Measurements from ENCODE around the gene KLHL24.
"Not testable (repeated sequence)": the region's sequence is repeated elsewhere in the genome, so short reads cannot be mapped to it uniquely, and the experiment has no call there.

Gene KLHL24

DNA sequence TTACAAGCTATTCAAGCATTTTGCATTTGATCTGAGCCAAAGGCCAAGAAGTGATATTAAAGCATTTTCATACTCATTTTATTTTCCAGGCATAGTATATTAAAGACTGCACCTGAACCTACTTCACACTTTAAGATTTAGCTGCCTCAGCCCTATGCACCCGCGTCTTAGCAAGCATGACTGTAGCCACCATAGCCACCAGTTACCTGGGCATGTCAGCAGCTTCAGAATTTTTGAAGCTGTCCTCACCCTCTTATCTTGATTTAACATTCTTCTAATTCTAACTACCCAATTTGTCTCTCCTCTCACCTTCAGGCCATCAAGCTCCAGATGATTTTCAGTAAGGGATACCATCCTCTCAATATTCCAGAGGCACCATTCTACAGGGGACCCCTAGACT lies 40.8 kb upstream of the KLHL24 start:
- no peak for DNase-seq (ENCODE audit: low read depth)
- TF ChIP-seq, protein P1, sequence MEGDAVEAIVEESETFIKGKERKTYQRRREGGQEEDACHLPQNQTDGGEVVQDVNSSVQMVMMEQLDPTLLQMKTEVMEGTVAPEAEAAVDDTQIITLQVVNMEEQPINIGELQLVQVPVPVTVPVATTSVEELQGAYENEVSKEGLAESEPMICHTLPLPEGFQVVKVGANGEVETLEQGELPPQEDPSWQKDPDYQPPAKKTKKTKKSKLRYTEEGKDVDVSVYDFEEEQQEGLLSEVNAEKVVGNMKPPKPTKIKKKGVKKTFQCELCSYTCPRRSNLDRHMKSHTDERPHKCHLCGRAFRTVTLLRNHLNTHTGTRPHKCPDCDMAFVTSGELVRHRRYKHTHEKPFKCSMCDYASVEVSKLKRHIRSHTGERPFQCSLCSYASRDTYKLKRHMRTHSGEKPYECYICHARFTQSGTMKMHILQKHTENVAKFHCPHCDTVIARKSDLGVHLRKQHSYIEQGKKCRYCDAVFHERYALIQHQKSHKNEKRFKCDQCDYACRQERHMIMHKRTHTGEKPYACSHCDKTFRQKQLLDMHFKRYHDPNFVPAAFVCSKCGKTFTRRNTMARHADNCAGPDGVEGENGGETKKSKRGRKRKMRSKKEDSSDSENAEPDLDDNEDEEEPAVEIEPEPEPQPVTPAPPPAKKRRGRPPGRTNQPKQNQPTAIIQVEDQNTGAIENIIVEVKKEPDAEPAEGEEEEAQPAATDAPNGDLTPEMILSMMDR (IDR thresholded peaks at IDR 0.05; ENCODE audit: control insufficient read depth, extremely low read depth, insufficient read depth) = no peak
- no peak overlapping the region for H3K4me3 ChIP-seq (ENCODE audit: low read depth, low read length)

DNA sequence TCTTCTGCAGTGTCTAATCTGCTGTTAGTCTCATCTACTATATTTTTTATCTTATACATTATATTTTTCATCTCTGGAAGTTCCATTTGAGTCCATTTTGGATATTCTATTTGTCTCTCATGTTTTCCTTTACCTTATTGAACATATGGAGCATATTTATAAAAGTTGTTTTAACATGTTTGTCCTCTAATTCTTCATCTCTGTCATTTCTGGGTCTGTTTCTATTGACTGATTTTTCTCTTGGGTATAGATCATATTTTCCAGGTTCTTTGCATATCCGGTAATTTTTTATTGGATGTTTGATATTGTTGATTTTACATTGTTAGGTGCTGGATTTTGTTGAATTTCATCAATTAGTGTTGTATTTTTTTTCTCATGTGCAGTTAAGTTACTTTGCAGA lies 37.5 kb upstream of the KLHL24 start:
- H3K4me3 ChIP-seq (ENCODE audit: low read depth, low read length) = no peak overlapping the region
- TF ChIP-seq, protein P1 (IDR thresholded peaks at IDR 0.05; ENCODE audit: control insufficient read depth, extremely low read depth, insufficient read depth) = no peak
- DNase-seq (ENCODE audit: low read depth) = no peak

DNA sequence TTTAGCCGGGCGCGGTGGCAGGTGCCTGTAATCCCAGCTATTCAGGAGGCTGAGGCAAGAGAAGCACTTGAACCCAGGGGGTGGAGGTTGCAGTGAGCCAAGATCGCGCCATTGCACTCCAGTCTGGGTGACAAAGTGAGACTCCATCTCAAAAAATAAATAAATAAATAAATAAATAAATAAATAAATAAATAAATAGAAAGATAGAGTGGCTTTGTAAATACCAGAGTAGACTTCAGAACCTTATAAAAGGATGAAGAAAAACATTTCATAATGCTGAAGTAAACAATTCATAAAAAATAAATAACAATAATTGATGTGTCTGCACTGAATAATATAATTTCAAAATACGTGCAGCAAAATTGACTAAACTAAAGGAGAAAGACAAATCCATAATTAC lies 24.1 kb upstream of the KLHL24 start:
- not testable (repeated sequence) for H3K4me3 ChIP-seq (ENCODE audit: low read depth, low read length); DNase-seq (ENCODE audit: low read depth)

DNA sequence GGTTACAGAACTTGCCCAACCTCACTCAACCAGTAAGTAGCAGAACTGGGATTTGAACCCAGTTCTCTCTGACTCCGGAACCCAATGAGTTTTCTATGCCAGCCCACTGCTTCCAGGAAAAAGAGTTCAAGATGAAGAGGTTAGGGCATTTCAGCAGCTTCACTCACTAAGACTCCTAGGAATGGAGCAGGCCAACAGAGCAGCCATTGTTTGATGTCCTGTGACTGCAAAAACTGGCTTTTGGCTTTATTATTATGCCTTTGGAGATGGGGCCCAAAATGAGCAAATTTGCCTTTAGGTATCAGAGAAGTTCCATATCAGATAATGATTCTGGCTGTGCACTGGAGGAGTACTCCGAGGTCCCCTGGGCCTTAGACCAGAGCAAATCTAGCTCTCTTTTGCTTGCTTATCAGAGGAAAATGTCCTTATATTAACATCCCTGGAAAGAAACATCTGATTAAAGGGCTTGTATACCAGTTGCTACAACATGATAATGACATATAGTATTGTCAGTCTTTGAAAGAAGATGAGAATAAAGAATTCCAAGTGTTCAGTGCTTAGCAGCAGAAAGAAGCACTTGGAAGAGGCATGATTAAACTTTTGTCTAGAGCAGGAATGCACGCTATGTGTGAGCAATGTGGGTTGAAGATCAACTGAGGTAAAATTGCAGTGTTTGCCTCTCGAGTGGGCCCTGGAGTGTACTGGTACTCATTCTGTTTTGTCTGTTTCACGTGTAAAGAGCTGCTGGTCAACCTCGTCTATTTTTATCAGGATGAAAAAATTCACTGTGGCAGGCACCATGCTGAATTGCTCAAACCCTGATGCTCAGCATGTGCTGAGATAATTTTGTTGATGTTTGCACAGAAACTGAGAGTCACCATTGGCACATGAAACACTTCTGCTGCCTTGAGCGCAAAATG lies 21.8 kb upstream of the KLHL24 start:
- TF ChIP-seq, protein P1 (IDR thresholded peaks at IDR 0.05; ENCODE audit: control insufficient read depth, extremely low read depth, insufficient read depth) = no peak
- no peak for DNase-seq (ENCODE audit: low read depth)

DNA sequence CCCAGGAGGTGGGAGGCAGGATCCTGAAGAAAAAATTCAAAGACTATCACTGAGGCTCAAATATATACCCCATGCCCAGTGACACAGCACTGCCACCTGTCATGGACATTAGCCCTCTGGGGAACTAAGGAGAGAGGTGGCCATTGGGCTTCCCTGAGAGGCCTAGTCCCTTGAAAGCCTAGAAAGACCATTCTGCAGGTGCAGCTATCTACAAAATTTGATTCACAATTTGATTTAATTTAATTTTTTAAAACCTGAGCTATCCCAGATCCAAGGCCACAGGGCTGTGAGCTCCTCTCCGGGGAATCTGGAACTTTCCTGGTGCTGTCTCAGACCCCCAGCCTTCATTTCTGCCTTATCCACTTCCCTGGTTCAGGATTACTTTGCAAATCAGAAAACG lies 16.9 kb upstream of the KLHL24 start:
- no peak for DNase-seq (ENCODE audit: low read depth)
- TF ChIP-seq, protein P1 (IDR thresholded peaks at IDR 0.05; ENCODE audit: control insufficient read depth, extremely low read depth, insufficient read depth) = no peak
- H3K4me3 ChIP-seq (ENCODE audit: low read depth, low read length) = no peak overlapping the region

More for the DNA sequence above, 21.8 kb upstream of the KLHL24 start:
- no peak overlapping the region for H3K4me3 ChIP-seq (ENCODE audit: low read depth, low read length)

DNA sequence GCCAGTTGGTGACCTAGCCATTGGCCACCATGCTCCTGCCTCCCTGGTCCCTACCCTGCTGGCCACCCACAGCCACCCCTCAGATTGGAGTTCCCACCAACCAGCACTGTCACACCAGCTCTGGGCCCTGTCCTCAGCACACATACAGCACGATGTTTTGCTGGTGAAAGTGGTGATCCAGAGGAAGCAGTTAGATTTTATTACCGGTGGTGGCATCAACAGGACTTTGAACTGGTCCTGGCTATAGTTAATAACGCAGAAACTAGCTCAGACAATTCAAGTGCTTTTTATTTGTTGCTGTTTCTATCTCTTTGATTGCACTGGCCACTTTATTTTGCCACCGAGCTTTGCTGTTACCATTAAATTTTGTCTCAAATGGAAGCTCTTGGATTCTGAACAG lies 16.4 kb upstream of the KLHL24 start:
- TF ChIP-seq, protein P1 (IDR thresholded peaks at IDR 0.05; ENCODE audit: control insufficient read depth, extremely low read depth, insufficient read depth) = no peak

DNA sequence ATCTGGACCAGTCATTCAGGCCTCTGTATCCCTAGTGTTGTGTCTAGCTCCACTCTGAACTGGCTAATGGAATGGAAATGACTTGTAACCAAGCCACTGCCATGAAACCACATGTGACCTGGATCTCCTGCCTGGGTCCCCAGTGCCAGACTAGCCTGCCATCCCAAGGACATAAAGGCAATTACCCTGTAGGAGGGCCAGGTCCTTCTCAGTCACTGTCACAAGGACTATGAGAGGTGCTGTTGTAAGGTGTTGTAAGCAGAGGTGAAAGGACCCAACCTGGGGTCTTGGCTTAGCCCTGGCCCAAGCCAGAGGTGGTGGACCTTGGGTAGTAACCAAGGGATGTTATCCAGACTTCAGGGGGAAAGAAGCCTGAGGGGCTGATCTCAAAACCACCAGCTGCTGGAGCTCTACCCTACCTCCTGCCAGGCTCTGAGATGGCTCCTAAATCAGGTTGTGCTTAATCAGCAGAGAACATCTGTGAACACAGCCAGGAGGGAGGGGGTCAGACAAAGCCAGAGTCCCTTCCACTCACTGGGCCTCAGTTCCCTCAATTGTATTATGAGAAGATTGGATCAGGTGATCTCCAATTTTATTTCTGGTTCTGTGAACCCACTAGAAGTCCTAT lies 15.7 kb upstream of the KLHL24 start:
- TF ChIP-seq, protein P1 (IDR thresholded peaks at IDR 0.05; ENCODE audit: control insufficient read depth, extremely low read depth, insufficient read depth) = no peak
- DNase-seq (ENCODE audit: low read depth) = no peak
- no peak overlapping the region for H3K4me3 ChIP-seq (ENCODE audit: low read depth, low read length)

More for the DNA sequence above, 16.4 kb upstream of the KLHL24 start:
- H3K4me3 ChIP-seq (ENCODE audit: low read depth, low read length) = no peak overlapping the region
- no peak for DNase-seq (ENCODE audit: low read depth)
